Epithelial cell of proximal tubule (primary cell): ENCODE data around the gene MRPS26. TPM values are rescaled to one million over a fixed set of nuclear protein-coding genes. Genes with fewer than 3 reads are reported as not detected.

Experiments used
- DNase-seq: peaks from one replicate; pipeline ENCODE4 v3.0.0-alpha.2; 2011; ENCODE audit warnings: low read depth
- H3K4me3 ChIP-seq: 2 replicates; pipeline ENCODE4 v1.5.1; 2011; ENCODE audit warnings: low read depth, mild to moderate bottlenecking, low read length
- CTCF ChIP-seq: conservative IDR thresholded peaks from 2 replicates; pipeline ENCODE4 v1.5.1; 2012; ENCODE audit warnings: low read depth, mild to moderate bottlenecking, low read length
- total RNA-seq: library from RNA; depleted of rRNA; stranded (reverse); fragments of >200 nt; gene quantifications from 2 replicates; pipeline ENCODE4 v1.2.3, GENCODE V29; 2015

The MRPS26 gene
- 107 and 128 TPM in 2 replicates for total RNA-seq

- no peak for DNase-seq
- TF ChIP-seq CTCF: no peak
- H3K4me3 ChIP-seq: peak within 1 kb of the TSS; percentile 85
These were observed at the start of gene MRPS26 for GRCh38 chr20:3045816-3046676. Gene MRPS26, plus strand, starts transcription at chr20:3046052. Its CDS starts 17 bp downstream, at chr20:3046069.

GRCh38 chr20:2998728-2999127 lies 47.1 kb upstream of the MRPS26 start:
- no peak for TF ChIP-seq CTCF
- DNase-seq: no peak
- H3K4me3 ChIP-seq: no peak overlapping the region

GRCh38 chr20:3000852-3001523 lies 44.9 kb upstream of the MRPS26 start:
- peak; percentile 70 for TF ChIP-seq CTCF
- H3K4me3 ChIP-seq: no peak overlapping the region
- DNase-seq: peak; percentile 22

DNA sequence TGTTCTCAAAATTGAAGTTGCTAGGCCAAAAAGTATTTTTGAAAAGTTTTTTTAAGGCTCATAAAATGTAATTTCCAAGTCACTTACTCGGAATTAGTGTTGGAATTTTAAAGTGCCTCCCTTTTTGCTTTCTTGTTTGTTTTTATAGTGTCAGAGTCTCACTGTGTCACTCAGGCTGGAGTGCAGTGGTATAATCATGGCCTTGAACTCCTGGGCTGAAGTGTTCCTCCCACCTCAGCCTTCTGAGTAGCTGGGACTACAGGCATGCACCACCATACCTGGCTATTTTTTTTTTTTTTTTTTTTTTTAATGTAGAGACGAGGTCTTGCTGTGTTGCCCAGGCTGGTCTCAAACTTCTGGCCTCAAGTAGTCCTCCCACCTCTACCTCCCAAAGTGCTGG lies 42.4 kb upstream of the MRPS26 start:
- no peak for TF ChIP-seq CTCF
- no peak overlapping the region for H3K4me3 ChIP-seq
- DNase-seq: no peak

DNA sequence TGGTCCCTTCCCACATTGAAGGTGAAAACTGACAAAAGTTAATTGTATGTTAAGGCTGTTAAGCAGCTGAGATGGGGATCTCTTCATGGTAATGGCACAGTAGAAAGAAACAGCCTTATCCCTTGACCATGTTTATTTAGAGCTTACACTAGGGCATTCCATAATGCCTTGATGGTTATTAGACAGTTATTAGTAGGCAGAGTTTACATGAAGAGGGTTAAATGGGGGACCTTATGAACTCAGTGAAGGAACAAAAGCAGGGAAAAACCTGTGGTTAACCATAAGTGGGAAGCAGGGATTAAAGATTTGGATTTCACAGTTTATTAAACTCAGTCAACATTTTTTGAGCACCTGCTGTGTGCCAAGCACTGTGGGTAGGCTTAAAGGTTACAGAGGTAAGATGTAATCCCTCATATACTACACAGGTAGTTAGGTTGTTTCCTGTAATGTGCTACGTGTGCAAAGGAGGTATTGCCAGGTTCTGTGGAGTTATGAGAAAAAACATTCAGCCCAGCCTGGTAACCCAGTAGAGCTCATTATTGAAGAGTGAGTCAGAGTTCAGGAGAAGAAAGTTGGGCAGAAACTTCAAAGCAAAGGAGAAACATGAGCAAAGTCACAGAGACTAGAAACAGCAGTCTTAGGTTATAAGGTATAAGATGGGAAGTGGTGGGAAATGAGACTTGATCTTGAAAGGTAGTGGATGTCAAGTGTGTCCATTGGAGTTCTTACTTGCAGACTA lies 34.7 kb upstream of the MRPS26 start:
- DNase-seq: peak; percentile 32
- TF ChIP-seq CTCF: no peak
- no peak overlapping the region for H3K4me3 ChIP-seq

- TF ChIP-seq CTCF: no peak
- no peak for DNase-seq
- no peak overlapping the region for H3K4me3 ChIP-seq
These were observed 34.1 kb upstream of the MRPS26 start for GRCh38 chr20:3011752-3012151.
